Right lobe of liver (tissue), 6 donors: ENCODE data around the gene RPL19. TPM values are rescaled to one million over a fixed set of nuclear protein-coding genes. Genes with fewer than 3 reads are reported as not detected.

Experiments
- ATAC-seq, 4 donors: fragments of 200-7000 bp; cut with Tn5 transposase; one replicate each; pipeline ENCODE4 v1.9.1; 2020; ENCODE audit warnings: mild to moderate bottlenecking in 4 of 4, moderate library complexity in 4 of 4
- DNase-seq, 3 donors: peaks; one replicate each; pipeline ENCODE4 v3.0.0-alpha.2; 2020
- H3K27ac ChIP-seq, 3 donors: fragments of 200-600 bp; one replicate each; pipeline ENCODE4 v1.8.0; 2022
- H3K27me3 ChIP-seq, 2 donors: fragments of 200-600 bp; one replicate each; pipeline ENCODE4 v1.8.0; 2022
- H3K36me3 ChIP-seq, 4 donors: fragments of 200-600 bp; sonication (generic) in 1 of 4; one replicate each; pipeline versions ENCODE4 v1.5.1 to v1.8.0; 2017 to 2022; ENCODE audit warnings: control low read depth in 1 of 4
- H3K4me1 ChIP-seq, 4 donors: fragments of 200-600 bp; sonication (generic) in 1 of 4; one replicate each; pipeline versions ENCODE4 v1.5.1 to v1.8.0; 2017 to 2022; ENCODE audit warnings: control low read depth in 1 of 4
- H3K4me3 ChIP-seq, 3 donors: fragments of 200-600 bp; one replicate each; pipeline ENCODE4 v1.8.0; 2022
- H3K9me3 ChIP-seq, 4 donors: fragments of 200-600 bp; sonication (generic) in 1 of 4; one replicate each; pipeline versions ENCODE4 v1.5.1 to v1.8.0; 2017 to 2022; ENCODE audit warnings: control low read depth in 1 of 4
- POLR2A ChIP-seq: fragments of 450-650 bp; IDR thresholded peaks from one replicate; pipeline ENCODE4 v1.6.1; 2017; ENCODE audit warnings: antibody characterized with exemption, mild to moderate bottlenecking
- WGBS: methylation state at CpG from one replicate; pipeline ENCODE4 v1.1.6; 2018; ENCODE audit warnings: low coverage, low lambda C conversion rate; ENCODE audit not compliant: insufficient coverage; ENCODE audit errors: missing lambda C conversion rate; 5-methylcytosine and 5-hydroxymethylcytosine counted together
- intact Hi-C, 2 donors: fragments of 100-400 bp; cut with DNase I; formaldehyde crosslinking; loops; one replicate each; pipeline versions ENCODE4 v1.11.2 to v1.14.1; 2022
- total RNA-seq, 6 experiments: library from RNA; depleted of rRNA in 2 of 6; stranded (reverse); fragments of >200 nt in 2 of 6; fragmentation: NEBNext Ultra II Directional in 3 of 6; extraction: Animal tissue kit (Norgen Biotek cat#: 25700) in 3 of 6; gene quantifications; one replicate each; pipeline versions ENCODE4 v1.1.0 to v1.2.4, GENCODE V29; 2016 to 2023
- TF ChIP-seq, protein P1 (sequence below), 4 donors: fragments of 200-600 bp in 3 of 4; fragments of 450-650 bp in 1 of 4; IDR thresholded peaks; one replicate each; pipeline versions ENCODE4 v1.5.1 to v1.8.0; 2016 to 2022; ENCODE audit warnings: antibody characterized with exemption in 4 of 4, mild to moderate bottlenecking in 2 of 4
- donor health status: DM: no; HTN: yes; CAD: no.
- donor health status: DM: no; HTN: no; CAD: no.
- donor health status: DM: no; HTN: no; CAD: no.
- donor health status: DM: no; HTN: yes; CAD: no.
- donor health status: DM: no; HTN: yes; CAD: no.

Gene RPL19
- total RNA-seq, 6 experiments from 2014 or later, result 537 to 1,327 (median 627) TPM

DNA sequence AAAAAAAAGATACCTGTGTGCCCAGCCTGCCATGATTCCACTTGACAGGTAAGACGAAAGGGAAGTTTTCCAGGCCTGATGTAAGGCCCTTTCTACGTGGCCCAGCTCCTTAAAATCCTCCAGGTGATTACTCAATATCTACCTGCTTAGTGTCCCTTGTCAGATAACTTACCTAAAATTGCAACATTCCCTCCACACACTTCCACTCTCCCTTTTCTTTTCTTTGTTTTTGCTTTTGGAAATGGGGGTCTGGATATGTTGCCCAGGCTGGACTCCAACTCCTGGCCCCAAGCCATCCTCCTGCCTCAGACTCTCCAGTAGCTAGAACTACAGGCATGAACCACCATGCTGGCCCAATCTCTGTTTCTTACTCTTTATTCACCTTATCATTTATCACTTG, 41.5 kb upstream of the RPL19 start:
- Histone ChIP-seq H3K4me3 (no peak overlapping the region), H3K4me1 (peaks cover 0 to 3% (median 0%) of the 10 kb centered on the region in 4 donors), H3K27me3 (no peaks in the 10 kb centered on the region), H3K27ac (no peak overlapping the region), H3K9me3 (no peaks in the 10 kb centered on the region), H3K36me3 (no peaks in the 10 kb centered on the region)
- WGBS, result 80% methylated on average over 2 of the region's 2 CpGs
- intact Hi-C loops, result loop anchor here in 1 of 2 donors (10.0 kb wide), 2 partner anchors 174 to 284 kb away; partner anchors contain the start of gene LASP1
- TF ChIP-seq, protein P1, sequence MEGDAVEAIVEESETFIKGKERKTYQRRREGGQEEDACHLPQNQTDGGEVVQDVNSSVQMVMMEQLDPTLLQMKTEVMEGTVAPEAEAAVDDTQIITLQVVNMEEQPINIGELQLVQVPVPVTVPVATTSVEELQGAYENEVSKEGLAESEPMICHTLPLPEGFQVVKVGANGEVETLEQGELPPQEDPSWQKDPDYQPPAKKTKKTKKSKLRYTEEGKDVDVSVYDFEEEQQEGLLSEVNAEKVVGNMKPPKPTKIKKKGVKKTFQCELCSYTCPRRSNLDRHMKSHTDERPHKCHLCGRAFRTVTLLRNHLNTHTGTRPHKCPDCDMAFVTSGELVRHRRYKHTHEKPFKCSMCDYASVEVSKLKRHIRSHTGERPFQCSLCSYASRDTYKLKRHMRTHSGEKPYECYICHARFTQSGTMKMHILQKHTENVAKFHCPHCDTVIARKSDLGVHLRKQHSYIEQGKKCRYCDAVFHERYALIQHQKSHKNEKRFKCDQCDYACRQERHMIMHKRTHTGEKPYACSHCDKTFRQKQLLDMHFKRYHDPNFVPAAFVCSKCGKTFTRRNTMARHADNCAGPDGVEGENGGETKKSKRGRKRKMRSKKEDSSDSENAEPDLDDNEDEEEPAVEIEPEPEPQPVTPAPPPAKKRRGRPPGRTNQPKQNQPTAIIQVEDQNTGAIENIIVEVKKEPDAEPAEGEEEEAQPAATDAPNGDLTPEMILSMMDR (IDR thresholded peaks at IDR 0.05), result no peak
- no peak for TF ChIP-seq POLR2A
- DNase-seq, result no peak
- ATAC-seq, result no peak

DNA sequence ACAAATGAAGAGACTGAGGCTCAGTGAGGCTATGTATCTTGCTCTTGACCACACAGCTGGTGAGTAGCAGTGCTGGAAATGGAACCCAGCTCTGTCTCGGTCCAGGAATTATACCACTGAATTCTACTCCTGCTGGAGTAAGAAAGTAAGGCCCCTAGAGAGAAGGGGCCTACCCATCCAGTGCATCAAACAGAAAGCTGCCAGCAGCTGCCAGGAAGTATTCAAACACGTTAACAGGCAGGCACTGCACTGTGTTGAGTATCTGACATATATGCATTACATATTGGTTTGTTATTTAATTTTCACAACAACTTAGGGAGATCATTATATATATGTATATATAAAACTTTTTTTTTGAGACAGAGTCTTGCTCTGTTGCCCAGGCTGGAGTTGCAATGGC, 38.1 kb upstream of the RPL19 start:
- ATAC-seq (no peak), DNase-seq (no peak)
- Histone ChIP-seq H3K4me3 (no peak overlapping the region), H3K4me1 (peaks cover 0 to 4% (median 0%) of the 10 kb centered on the region in 4 donors), H3K9me3 (no peaks in the 10 kb centered on the region), H3K36me3 (no peaks in the 10 kb centered on the region), H3K27me3 (no peaks in the 10 kb centered on the region), H3K27ac (no peak overlapping the region)
- WGBS, result 63% methylated on average over 1 of the region's 2 CpGs
- intact Hi-C loops, result no loop called here
- TF ChIP-seq, protein P1 (IDR thresholded peaks at IDR 0.05), result no peak
- no peak for TF ChIP-seq POLR2A

DNA sequence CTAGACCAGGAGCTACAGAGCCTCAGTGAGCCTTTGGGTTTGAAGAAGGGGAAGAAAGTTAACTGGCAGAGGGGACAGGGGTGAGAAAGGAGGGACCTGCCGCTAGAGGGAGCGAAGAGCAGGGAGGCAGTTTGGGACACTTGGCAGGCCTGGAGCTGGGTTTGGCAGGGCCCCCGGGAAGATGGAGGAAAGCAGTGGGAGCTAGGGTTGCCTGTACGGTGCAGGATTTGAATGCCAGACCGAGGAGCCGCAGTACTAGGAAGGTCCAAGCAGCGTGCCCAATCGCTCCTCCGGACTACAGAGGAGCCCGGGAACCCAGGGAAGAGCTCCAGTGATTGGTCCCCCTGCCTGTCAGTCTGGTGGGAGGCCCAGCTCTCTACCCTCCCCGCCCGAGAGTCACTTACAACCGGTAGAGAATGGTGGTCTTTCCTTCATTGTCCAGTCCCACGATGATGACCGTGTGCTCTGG, 35.4 kb upstream of the RPL19 start:
- ATAC-seq (peak; percentile 92 to 96 (median 94)), DNase-seq (peak; percentile 86 to 91 (median 88))
- no peak overlapping the region for H3K27ac ChIP-seq
- 0% methylated on average over 10 of the region's 15 CpGs for WGBS
- intact Hi-C loops, result no loop called here
- TF ChIP-seq, protein P1 (IDR thresholded peaks at IDR 0.05), result peak; percentile 75 to 83 (median 78)
- no peak for TF ChIP-seq POLR2A
- H3K27me3 ChIP-seq, result no peaks in the 10 kb centered on the region
- no peaks in the 10 kb centered on the region for H3K9me3 ChIP-seq
- H3K4me3 ChIP-seq, result peak overlapping the region; percentile 29 to 38 (median 37)
- H3K36me3 ChIP-seq, result no peaks in the 10 kb centered on the region
- H3K4me1 ChIP-seq, result peaks cover 0 to 4% (median 0%) of the 10 kb centered on the region in 4 donors

DNA sequence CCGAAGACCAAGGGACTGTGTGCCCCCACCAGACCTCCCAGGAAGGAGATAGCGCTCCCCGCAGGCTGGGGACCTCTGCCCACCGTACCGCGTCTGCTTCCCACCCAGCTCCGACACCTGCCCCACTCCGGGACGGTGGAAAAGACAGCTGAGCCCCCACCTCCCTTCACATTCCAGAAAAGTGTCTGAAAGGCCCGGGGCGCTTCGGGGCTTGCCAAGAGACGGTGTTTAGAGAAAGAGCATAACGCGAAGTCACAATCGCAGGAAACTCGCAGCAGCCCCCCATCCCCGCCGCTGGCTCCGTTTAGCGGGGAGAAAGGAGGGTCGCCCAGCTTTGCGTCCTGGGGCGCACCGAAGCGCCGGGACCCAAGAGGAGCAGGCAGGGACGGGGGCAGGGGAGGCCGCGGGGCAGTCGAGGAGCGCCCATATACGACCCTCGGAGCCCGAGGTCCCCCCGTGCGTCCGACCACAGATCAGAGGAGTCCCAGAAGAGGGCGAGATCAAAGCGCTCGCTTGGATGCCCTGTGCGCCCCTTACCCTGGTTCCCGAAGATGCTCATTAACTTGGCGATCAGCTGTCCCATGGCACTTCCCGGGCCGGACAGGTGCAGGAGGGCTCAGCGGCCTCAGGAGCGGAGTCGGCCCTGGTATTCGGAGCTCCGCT, 34.8 kb upstream of the RPL19 start:
- Histone ChIP-seq H3K36me3 (no peaks in the 10 kb centered on the region), H3K27me3 (no peaks in the 10 kb centered on the region), H3K27ac (no peak overlapping the region), H3K4me1 (peaks cover 0 to 4% (median 0%) of the 10 kb centered on the region in 4 donors), H3K4me3 (peak overlapping the region; percentile 29 to 38 (median 37)), H3K9me3 (no peaks in the 10 kb centered on the region)
- intact Hi-C loops, result no loop called here
- 9% methylated on average over 4 of the region's 51 CpGs for WGBS
- TF ChIP-seq POLR2A, result no peak
- TF ChIP-seq, protein P1 (IDR thresholded peaks at IDR 0.05), result no peak
- ATAC-seq, result no peak
- no peak for DNase-seq
